Naive B cell (primary cell): ENCODE results near the gene TMEM109. TPM values are rescaled to one million over a fixed set of nuclear protein-coding genes. Genes with fewer than 3 reads are reported as not detected.
A peak's percentile ranks its signal among the peaks of the same experiment; 100 is the strongest.

Source experiments
- ATAC-seq, 2 donors: fragments of 150-1000 bp; cut with Tn5 transposase; 2 replicates each; pipeline ENCODE4 v1.10.0; 2021; ENCODE audit warnings: low read depth in 2 of 2, mild to moderate bottlenecking in 2 of 2, moderate library complexity in 2 of 2
- DNase-seq: peaks from one replicate; pipeline ENCODE4 v3.0.0; 2022
- H3K27ac Mint-ChIP-seq, 6 donors: one replicate each; pipeline ENCODE4 v1.8.0; 2020 to 2022; ENCODE audit warnings: mild to moderate bottlenecking in 6 of 6, mixed read lengths in 6 of 6, moderate library complexity in 5 of 6, inconsistent platforms in 2 of 6
- H3K27me3 Mint-ChIP-seq, 3 donors: one replicate each; pipeline ENCODE4 v1.8.0; 2021 to 2022; ENCODE audit warnings: mixed read lengths in 3 of 3, mild to moderate bottlenecking in 1 of 3
- H3K36me3 Mint-ChIP-seq, 2 donors: one replicate each; pipeline ENCODE4 v1.8.0; 2020 to 2022; ENCODE audit warnings: mixed read lengths in 2 of 2, inconsistent platforms in 1 of 2, mild to moderate bottlenecking in 1 of 2
- H3K4me1 Mint-ChIP-seq, 3 donors: one replicate each; pipeline ENCODE4 v1.8.0; 2020 to 2022; ENCODE audit warnings: mixed read lengths in 3 of 3, inconsistent platforms in 1 of 3, mild to moderate bottlenecking in 1 of 3, moderate library complexity in 1 of 3
- H3K4me3 Mint-ChIP-seq, 8 donors: one replicate each; pipeline ENCODE4 v1.8.0; 2020 to 2022; ENCODE audit warnings: mild to moderate bottlenecking in 8 of 8, mixed read lengths in 8 of 8, moderate library complexity in 8 of 8, inconsistent platforms in 2 of 8
- H3K9me3 Mint-ChIP-seq, 7 donors: one replicate each; pipeline ENCODE4 v1.8.0; 2020 to 2022; ENCODE audit warnings: mixed read lengths in 7 of 7, mild to moderate bottlenecking in 5 of 7, inconsistent platforms in 2 of 7, moderate library complexity in 1 of 7
- polyA plus RNA-seq, 6 donors: library from polyadenylated mRNA; unstranded; fragments of 300-500 nt; fragmentation: Illumina TruSeq; gene quantifications; one replicate each; pipeline ENCODE4 v1.2.3, GENCODE V29; 2021; ENCODE audit warnings: low read depth in 6 of 6

The TMEM109 gene
- polyA plus RNA-seq, 6 donors from 2014 or later: 286 to 521 (median 315) TPM

- Mint-ChIP-seq H3K27me3 (peaks cover 4 to 12% (median 8%) of the 10 kb centered on the region in 3 donors), H3K4me3 (peak overlapping the region in 7 of 8 donors; percentile 37 to 86 (median 52)), H3K4me1 (peaks cover 49 to 65% (median 59%) of the 10 kb centered on the region in 3 donors), H3K27ac (peak overlapping the region in 3 of 6 donors; percentile 39 to 70 (median 65)), H3K9me3 (peaks cover 0 to 2% (median 0%) of the 10 kb centered on the region in 7 donors), H3K36me3 (peaks cover 33% of the 10 kb centered on the region in 2 donors)
- DNase-seq (peak; percentile 33), ATAC-seq (peak in 1 of 2 donors; percentile 16)
Measured at GRCh38 chr11:60919320-60919719, 5.4 kb downstream of the TMEM109 start.

- H3K27me3 Mint-ChIP-seq: peaks cover 4 to 13% (median 9%) of the 10 kb centered on the region in 3 donors
- H3K4me3 Mint-ChIP-seq: peak overlapping the region in 5 of 8 donors; percentile 42 to 86 (median 52)
- peaks cover 0 to 2% (median 0%) of the 10 kb centered on the region in 7 donors for H3K9me3 Mint-ChIP-seq
- DNase-seq (no peak), ATAC-seq (no peak)
- H3K36me3 Mint-ChIP-seq: peaks cover 33% of the 10 kb centered on the region in 2 donors
- peak overlapping the region in 2 of 6 donors; percentile 20 to 83 for H3K27ac Mint-ChIP-seq
- peaks cover 50 to 62% (median 58%) of the 10 kb centered on the region in 3 donors for H3K4me1 Mint-ChIP-seq
Measured at GRCh38 chr11:60919956-60920355, 6.0 kb downstream of the TMEM109 start.

- ATAC-seq: no peak
- Mint-ChIP-seq H3K4me3 (peak overlapping the region in 1 of 8 donors; percentile 44), H3K27me3 (peaks cover 7 to 25% (median 17%) of the 10 kb centered on the region in 3 donors), H3K4me1 (peaks cover 45 to 57% (median 51%) of the 10 kb centered on the region in 3 donors), H3K27ac (no peak overlapping the region), H3K9me3 (peaks cover 0 to 2% (median 0%) of the 10 kb centered on the region in 7 donors), H3K36me3 (peaks cover 33% of the 10 kb centered on the region in 2 donors)
- no peak for DNase-seq
Measured at GRCh38 chr11:60921259-60921658, 7.3 kb downstream of the TMEM109 start.

- Mint-ChIP-seq H3K4me3 (peak overlapping the region in 2 of 8 donors; percentile 36 to 37), H3K27me3 (peaks cover 7 to 29% (median 17%) of the 10 kb centered on the region in 3 donors), H3K27ac (no peak overlapping the region), H3K36me3 (peaks cover 33% of the 10 kb centered on the region in 2 donors), H3K4me1 (peaks cover 41 to 51% (median 45%) of the 10 kb centered on the region in 3 donors), H3K9me3 (peaks cover 0 to 2% (median 0%) of the 10 kb centered on the region in 7 donors)
- DNase-seq: no peak
- no peak for ATAC-seq
Measured at GRCh38 chr11:60921777-60922335, 7.9 kb downstream of the TMEM109 start.

GRCh38 chr11:60922906-60923305, 8.9 kb downstream of the TMEM109 start:
- ATAC-seq (no peak), DNase-seq (no peak)
- Mint-ChIP-seq H3K4me3 (peak overlapping the region in 2 of 8 donors; percentile 61 to 70), H3K27me3 (peaks cover 7 to 29% (median 17%) of the 10 kb centered on the region in 3 donors), H3K27ac (no peak overlapping the region), H3K36me3 (peaks cover 33% of the 10 kb centered on the region in 2 donors), H3K4me1 (peaks cover 36 to 46% (median 41%) of the 10 kb centered on the region in 3 donors), H3K9me3 (peaks cover 0 to 2% (median 0%) of the 10 kb centered on the region in 7 donors)

GRCh38 chr11:60923326-60923725, 9.4 kb downstream of the TMEM109 start:
- Mint-ChIP-seq H3K4me1 (peaks cover 36 to 44% (median 37%) of the 10 kb centered on the region in 3 donors), H3K9me3 (peaks cover 0 to 2% (median 0%) of the 10 kb centered on the region in 7 donors), H3K36me3 (peaks cover 33% of the 10 kb centered on the region in 2 donors), H3K27ac (no peak overlapping the region), H3K4me3 (peak overlapping the region; percentile 47 to 75 (median 68)), H3K27me3 (peaks cover 7 to 29% (median 17%) of the 10 kb centered on the region in 3 donors)
- DNase-seq (no peak), ATAC-seq (no peak)

GRCh38 chr11:60923800-60924109, 9.8 kb downstream of the TMEM109 start:
- peaks cover 32 to 39% (median 36%) of the 10 kb centered on the region in 3 donors for H3K4me1 Mint-ChIP-seq
- DNase-seq: no peak
- H3K9me3 Mint-ChIP-seq: peaks cover 0 to 2% (median 0%) of the 10 kb centered on the region in 7 donors
- no peak overlapping the region for H3K27ac Mint-ChIP-seq
- no peak for ATAC-seq
- H3K27me3 Mint-ChIP-seq: peaks cover 7 to 29% (median 17%) of the 10 kb centered on the region in 3 donors
- peaks cover 33% of the 10 kb centered on the region in 2 donors for H3K36me3 Mint-ChIP-seq
- H3K4me3 Mint-ChIP-seq: peak overlapping the region; percentile 5 to 74 (median 64)

GRCh38 chr11:60924110-60924905, 10.3 kb downstream of the TMEM109 start, which contains the start of gene TMEM132A:
TSS of gene TMEM132A (plus strand) at chr11:60924460. CDS start at chr11:60924634, 174 bp downstream.
- Mint-ChIP-seq H3K27me3 (peaks cover 7 to 29% (median 17%) of the 10 kb centered on the region in 3 donors), H3K36me3 (peaks cover 31% of the 10 kb centered on the region in 2 donors), H3K27ac (peak within 1 kb of the TSS in 4 of 6 donors; percentile 29 to 83 (median 72)), H3K9me3 (peaks cover 0 to 2% (median 0%) of the 10 kb centered on the region in 7 donors), H3K4me1 (peaks cover 27 to 37% (median 34%) of the 10 kb centered on the region in 3 donors), H3K4me3 (peak within 1 kb of the TSS; percentile 67 to 86 (median 76))
- DNase-seq: no peak
- ATAC-seq: peak; percentile 45 to 55

- H3K36me3 Mint-ChIP-seq: peaks cover 23 to 25% of the 10 kb centered on the region in 2 donors
- no peak for DNase-seq
- peaks cover 0 to 2% (median 0%) of the 10 kb centered on the region in 7 donors for H3K9me3 Mint-ChIP-seq
- H3K4me3 Mint-ChIP-seq: peak overlapping the region; percentile 67 to 86 (median 76)
- H3K4me1 Mint-ChIP-seq: peaks cover 25 to 36% (median 27%) of the 10 kb centered on the region in 3 donors
- ATAC-seq: peak; percentile 55 to 57
- peaks cover 7 to 29% (median 17%) of the 10 kb centered on the region in 3 donors for H3K27me3 Mint-ChIP-seq
- peak overlapping the region in 4 of 6 donors; percentile 29 to 83 (median 72) for H3K27ac Mint-ChIP-seq
Measured at GRCh38 chr11:60924906-60925853, 11.2 kb downstream of the TMEM109 start.

GRCh38 chr11:60925868-60926267, 11.9 kb downstream of the TMEM109 start:
- peak overlapping the region in 5 of 8 donors; percentile 13 to 77 (median 71) for H3K4me3 Mint-ChIP-seq
- no peak for DNase-seq
- peak overlapping the region in 1 of 6 donors; percentile 49 for H3K27ac Mint-ChIP-seq
- H3K9me3 Mint-ChIP-seq: peaks cover 0 to 2% (median 0%) of the 10 kb centered on the region in 7 donors
- peaks cover 7 to 29% (median 17%) of the 10 kb centered on the region in 3 donors for H3K27me3 Mint-ChIP-seq
- ATAC-seq: no peak
- peaks cover 16 to 18% of the 10 kb centered on the region in 2 donors for H3K36me3 Mint-ChIP-seq
- H3K4me1 Mint-ChIP-seq: peaks cover 22 to 40% (median 30%) of the 10 kb centered on the region in 3 donors

GRCh38 chr11:60926500-60926899, 12.5 kb downstream of the TMEM109 start:
- DNase-seq: no peak
- H3K36me3 Mint-ChIP-seq: peaks cover 12 to 13% of the 10 kb centered on the region in 2 donors
- no peak overlapping the region for H3K27ac Mint-ChIP-seq
- peaks cover 28 to 46% (median 36%) of the 10 kb centered on the region in 3 donors for H3K4me1 Mint-ChIP-seq
- H3K9me3 Mint-ChIP-seq: peaks cover 0 to 2% (median 0%) of the 10 kb centered on the region in 7 donors
- ATAC-seq: no peak
- H3K4me3 Mint-ChIP-seq: peak overlapping the region in 1 of 8 donors; percentile 71
- peaks cover 7 to 29% (median 17%) of the 10 kb centered on the region in 3 donors for H3K27me3 Mint-ChIP-seq

GRCh38 chr11:60927061-60927592, 13.2 kb downstream of the TMEM109 start:
- H3K27ac Mint-ChIP-seq: no peak overlapping the region
- H3K4me3 Mint-ChIP-seq: peak overlapping the region in 3 of 8 donors; percentile 61 to 75 (median 71)
- no peak for DNase-seq
- ATAC-seq: no peak
- peaks cover 0 to 2% (median 0%) of the 10 kb centered on the region in 7 donors for H3K9me3 Mint-ChIP-seq
- peaks cover 33 to 53% (median 42%) of the 10 kb centered on the region in 3 donors for H3K4me1 Mint-ChIP-seq
- peaks cover 7 to 29% (median 16%) of the 10 kb centered on the region in 3 donors for H3K27me3 Mint-ChIP-seq
- H3K36me3 Mint-ChIP-seq: peaks cover 7 to 9% of the 10 kb centered on the region in 2 donors
